ENCODE results near the gene FAM53B.

Gene FAM53B

GRCh38 chr10:124602121-124602561 is 142.0 kb downstream of the FAM53B start:
- H4K20me1 ChIP-seq (ENCODE audit: insufficient read depth, low read length), result no peaks in the 10 kb centered on the region
- no peaks in the 10 kb centered on the region for H3F3A ChIP-seq (ENCODE audit: insufficient read depth, low read length)
- H3K4me3 ChIP-seq (ENCODE audit: low read length), result no peak overlapping the region
- no peak overlapping the region for H3K4me2 ChIP-seq (ENCODE audit: low read depth, low read length)
- H3K9ac ChIP-seq (ENCODE audit: low read length), result no peak overlapping the region
- H3K4me1 ChIP-seq (ENCODE audit: low read length), result no peaks in the 10 kb centered on the region
- H3K79me2 ChIP-seq (ENCODE audit: low read length), result no peaks in the 10 kb centered on the region
- DNase-seq, result no peak
- TF ChIP-seq CTCF (IDR thresholded peaks at IDR 0.05; ENCODE audit: low read length) (no peak), EZH2phosphoT487 (IDR thresholded peaks at IDR 0.05; ENCODE audit: low read length) (no peak), EZH2 (optimal IDR thresholded peaks at IDR 0.05; ENCODE audit: low read depth, low read length) (no peak)
- no peaks in the 10 kb centered on the region for H3K36me3 ChIP-seq (replicated peaks; ENCODE audit: insufficient read depth, low read length)
- no peak overlapping the region for H2AFZ ChIP-seq (ENCODE audit: low read length)
- H3K9me2 ChIP-seq (replicated peaks; ENCODE audit: insufficient read depth, low read length), result no peaks in the 10 kb centered on the region
- H3K27ac ChIP-seq (ENCODE audit: low read length), result no peak overlapping the region
- H3K9me3 ChIP-seq (replicated peaks; ENCODE audit: insufficient read depth, low read length), result no peaks in the 10 kb centered on the region
- no peaks in the 10 kb centered on the region for H3K27me3 ChIP-seq (replicated peaks; ENCODE audit: insufficient read depth, low read length)

- H3K36me3 ChIP-seq (replicated peaks; ENCODE audit: insufficient read depth, low read length), result no peaks in the 10 kb centered on the region
- no peak for DNase-seq
- H2AFZ ChIP-seq (ENCODE audit: low read length), result no peak overlapping the region
- H3K4me2 ChIP-seq (ENCODE audit: low read depth, low read length), result no peak overlapping the region
- no peak overlapping the region for H3K9ac ChIP-seq (ENCODE audit: low read length)
- H3K27me3 ChIP-seq (replicated peaks; ENCODE audit: insufficient read depth, low read length), result no peaks in the 10 kb centered on the region
- no peaks in the 10 kb centered on the region for H3K9me3 ChIP-seq (replicated peaks; ENCODE audit: insufficient read depth, low read length)
- H3K27ac ChIP-seq (ENCODE audit: low read length), result no peak overlapping the region
- no peaks in the 10 kb centered on the region for H3K9me2 ChIP-seq (replicated peaks; ENCODE audit: insufficient read depth, low read length)
- H4K20me1 ChIP-seq (ENCODE audit: insufficient read depth, low read length), result no peaks in the 10 kb centered on the region
- no peaks in the 10 kb centered on the region for H3K79me2 ChIP-seq (ENCODE audit: low read length)
- no peaks in the 10 kb centered on the region for H3K4me1 ChIP-seq (ENCODE audit: low read length)
- no peak overlapping the region for H3K4me3 ChIP-seq (ENCODE audit: low read length)
- H3F3A ChIP-seq (ENCODE audit: insufficient read depth, low read length), result no peaks in the 10 kb centered on the region
- no peak for TF ChIP-seq CTCF (IDR thresholded peaks at IDR 0.05; ENCODE audit: low read length)
- no peak for TF ChIP-seq EZH2phosphoT487 (IDR thresholded peaks at IDR 0.05; ENCODE audit: low read length)
- no peak for TF ChIP-seq EZH2 (optimal IDR thresholded peaks at IDR 0.05; ENCODE audit: low read depth, low read length)
These were observed 142.6 kb downstream of the FAM53B start for GRCh38 chr10:124601431-124602120.

GRCh38 chr10:124601016-124601415 is 143.2 kb downstream of the FAM53B start:
- H3K4me1 ChIP-seq (ENCODE audit: low read length), result no peaks in the 10 kb centered on the region
- no peaks in the 10 kb centered on the region for H3F3A ChIP-seq (ENCODE audit: insufficient read depth, low read length)
- no peaks in the 10 kb centered on the region for H3K9me2 ChIP-seq (replicated peaks; ENCODE audit: insufficient read depth, low read length)
- no peaks in the 10 kb centered on the region for H3K36me3 ChIP-seq (replicated peaks; ENCODE audit: insufficient read depth, low read length)
- no peak overlapping the region for H2AFZ ChIP-seq (ENCODE audit: low read length)
- no peak overlapping the region for H3K4me3 ChIP-seq (ENCODE audit: low read length)
- H4K20me1 ChIP-seq (ENCODE audit: insufficient read depth, low read length), result no peaks in the 10 kb centered on the region
- DNase-seq, result no peak
- H3K4me2 ChIP-seq (ENCODE audit: low read depth, low read length), result no peak overlapping the region
- no peaks in the 10 kb centered on the region for H3K79me2 ChIP-seq (ENCODE audit: low read length)
- no peaks in the 10 kb centered on the region for H3K27me3 ChIP-seq (replicated peaks; ENCODE audit: insufficient read depth, low read length)
- H3K9me3 ChIP-seq (replicated peaks; ENCODE audit: insufficient read depth, low read length), result no peaks in the 10 kb centered on the region
- H3K27ac ChIP-seq (ENCODE audit: low read length), result no peak overlapping the region
- TF ChIP-seq CTCF (IDR thresholded peaks at IDR 0.05; ENCODE audit: low read length), result no peak
- no peak for TF ChIP-seq EZH2 (optimal IDR thresholded peaks at IDR 0.05; ENCODE audit: low read depth, low read length)
- TF ChIP-seq EZH2phosphoT487 (IDR thresholded peaks at IDR 0.05; ENCODE audit: low read length), result no peak
- no peak overlapping the region for H3K9ac ChIP-seq (ENCODE audit: low read length)

All from MM.1S (cell line).